Activated T-helper 1 cell treated with anti-CD3 and anti-CD28 coated beads, Interleukin-2, amount 50 U/mL, for 16 hours (primary cell): ENCODE measurements around the gene RAB37.

Experiments
- DNase-seq, 2 donors: peaks; one replicate each; pipeline ENCODE4 v3.0.0-alpha.2; 2020; ENCODE audit warnings: low read depth in 1 of 2, low spot score in 1 of 2

RAB37 gene

DNA sequence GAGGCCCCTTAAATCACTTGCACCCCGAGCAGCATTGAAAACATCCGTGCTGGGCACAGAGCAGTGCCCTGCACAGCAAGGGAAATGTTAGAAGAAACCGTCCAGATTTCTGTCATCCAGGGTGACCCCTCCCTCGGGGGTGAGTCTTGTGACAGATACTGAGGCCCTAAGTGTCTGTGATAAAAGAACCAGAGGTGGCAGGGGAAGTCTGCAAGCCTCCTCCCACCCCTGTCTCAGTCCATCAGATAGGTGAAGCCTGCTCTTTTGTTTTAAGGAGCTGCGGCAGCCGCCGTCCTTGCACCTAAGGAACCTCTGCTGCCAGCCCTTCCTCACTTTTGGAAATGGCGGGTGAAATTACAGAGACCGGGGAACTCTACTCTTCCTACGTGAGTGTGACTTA, 39.9 kb downstream of the RAB37 start:
- no peak for DNase-seq

GRCh38 chr17:74777901-74778515, 41.0 kb downstream of the RAB37 start:
- DNase-seq = no peak

DNA sequence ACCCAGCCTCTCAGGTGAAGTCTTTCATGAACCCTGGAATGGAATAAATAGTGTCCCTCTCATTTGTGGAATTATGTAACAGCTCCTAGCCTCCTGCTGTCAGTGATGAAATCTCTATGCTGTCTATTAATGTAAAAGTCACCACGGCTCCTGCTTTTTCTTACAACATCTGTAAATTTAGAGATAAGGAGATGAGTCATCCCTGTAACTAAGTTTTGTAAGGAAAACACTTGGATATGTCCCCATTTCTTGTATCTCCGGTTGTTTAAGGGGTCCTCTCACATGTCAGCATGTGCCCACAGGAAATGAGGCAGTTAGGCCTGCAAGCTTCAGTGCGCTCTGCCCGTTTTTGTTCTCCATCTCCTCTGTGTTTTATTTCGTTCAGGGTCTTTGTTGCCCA, 41.9 kb downstream of the RAB37 start:
- DNase-seq = no peak

DNA sequence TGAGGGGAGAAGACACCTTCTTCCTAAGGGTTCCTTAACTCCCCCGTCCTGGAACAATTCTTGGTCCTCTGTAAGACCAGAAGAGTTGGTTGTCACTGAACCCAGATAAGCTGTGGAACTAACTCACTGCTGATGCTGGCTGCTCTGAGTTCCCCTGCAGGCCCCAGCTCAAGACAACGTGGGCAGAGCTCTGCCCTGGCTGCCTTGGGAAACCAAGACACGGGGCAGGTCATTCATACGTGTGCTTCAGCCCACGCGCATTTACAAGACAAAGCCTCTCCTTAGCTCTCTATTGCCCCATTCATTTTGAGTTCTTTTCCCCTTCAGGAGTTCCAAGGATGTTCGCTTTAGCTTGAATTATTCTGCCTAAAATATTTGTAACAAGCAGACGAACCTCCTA, 42.4 kb downstream of the RAB37 start:
- DNase-seq = no peak

- peak; percentile 38 to 41 for DNase-seq
These were observed 42.9 kb downstream of the RAB37 start for GRCh38 chr17:74779948-74780400.

DNA sequence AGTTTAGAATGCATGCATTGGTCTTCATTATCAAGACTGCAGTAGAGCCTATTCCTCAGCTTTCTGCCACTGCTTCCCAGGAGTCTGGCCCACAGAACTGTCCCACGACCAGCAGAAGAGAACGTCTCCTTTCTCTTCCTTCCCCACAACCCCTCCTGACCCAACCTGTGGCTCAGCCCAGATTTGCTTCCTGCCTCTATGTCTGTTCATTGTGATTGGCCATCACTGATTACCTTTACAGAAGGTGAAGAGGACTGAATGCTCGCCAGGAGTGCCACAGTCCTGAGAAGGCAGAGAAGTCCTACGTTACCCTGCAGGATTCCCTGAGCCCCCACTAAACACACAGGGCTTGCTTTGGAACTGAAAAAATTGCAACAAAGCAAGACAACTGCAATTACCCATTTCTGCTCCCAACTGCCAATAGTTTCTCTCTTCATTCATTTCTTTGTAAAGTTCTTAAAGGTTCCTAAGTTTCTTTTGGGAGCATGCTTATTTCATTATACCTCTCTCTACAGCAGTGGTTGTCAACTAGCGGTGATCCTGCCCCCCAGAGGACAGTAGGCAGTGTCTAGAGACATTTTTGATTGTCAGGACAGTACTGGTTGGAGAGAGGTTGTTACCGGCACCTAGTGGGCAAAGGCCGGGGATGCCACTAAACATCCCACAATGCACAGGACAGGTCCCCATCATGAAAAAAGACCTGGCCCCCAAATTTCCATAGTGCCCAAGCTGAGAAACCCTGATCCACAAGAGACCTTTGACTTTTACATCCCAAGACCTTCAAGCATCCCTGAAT, 43.6 kb downstream of the RAB37 start:
- DNase-seq = no peak

GRCh38 chr17:74782571-74782970, 45.5 kb downstream of the RAB37 start:
- no peak for DNase-seq

DNA sequence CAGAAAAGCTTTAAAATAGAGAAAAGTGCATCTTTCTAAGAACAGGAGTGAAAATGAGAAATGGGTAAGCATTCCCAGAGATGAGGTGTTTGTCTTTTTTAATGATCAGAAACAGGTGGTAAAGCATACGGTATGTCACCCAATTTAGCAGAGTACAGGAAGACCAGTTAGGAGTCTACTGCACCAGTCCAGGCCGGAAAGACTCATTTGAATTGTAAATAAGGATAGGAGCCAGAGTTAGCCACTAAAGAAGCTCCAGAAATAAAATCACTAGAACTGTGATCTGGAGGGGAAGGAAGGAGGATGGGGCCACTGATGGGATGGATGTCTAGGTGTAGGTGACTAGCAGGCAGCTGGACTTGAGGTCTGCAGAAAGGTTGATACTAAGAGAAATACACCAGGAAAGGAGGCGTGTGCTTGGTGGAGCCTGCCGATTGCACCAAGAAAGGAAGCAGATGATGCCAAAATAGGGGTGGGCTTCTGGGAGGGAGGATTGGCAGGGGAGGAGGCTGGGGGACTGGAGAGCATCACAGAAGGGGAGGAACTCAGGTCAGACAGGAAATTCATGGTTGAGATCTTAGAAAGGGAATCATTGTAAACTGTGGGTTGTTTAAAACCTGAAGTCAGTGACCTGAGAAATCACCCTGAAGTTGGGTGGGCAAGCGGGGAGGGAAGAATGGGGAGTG, 47.2 kb downstream of the RAB37 start:
- DNase-seq = no peak

GRCh38 chr17:74785096-74785980, 48.3 kb downstream of the RAB37 start:
- DNase-seq = no peak

DNA sequence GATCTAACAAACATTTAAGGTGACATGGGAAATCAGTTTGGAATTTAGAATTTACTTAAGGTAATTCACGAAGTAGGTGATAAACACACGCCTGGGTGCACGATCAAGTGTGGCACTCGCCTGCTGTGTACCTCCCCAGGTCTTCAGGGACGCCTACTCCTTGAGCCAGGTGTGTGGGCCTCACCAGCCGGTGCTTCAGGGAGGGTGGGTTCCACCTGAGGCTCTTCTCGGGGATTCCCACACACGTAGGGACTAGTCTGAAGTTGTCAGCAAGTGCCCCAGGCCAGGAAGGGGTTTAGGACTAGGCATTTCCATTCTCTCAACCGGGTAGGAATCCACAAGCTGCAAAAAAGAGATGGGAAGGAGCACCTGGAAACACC, 48.9 kb downstream of the RAB37 start:
- DNase-seq = no peak

DNA sequence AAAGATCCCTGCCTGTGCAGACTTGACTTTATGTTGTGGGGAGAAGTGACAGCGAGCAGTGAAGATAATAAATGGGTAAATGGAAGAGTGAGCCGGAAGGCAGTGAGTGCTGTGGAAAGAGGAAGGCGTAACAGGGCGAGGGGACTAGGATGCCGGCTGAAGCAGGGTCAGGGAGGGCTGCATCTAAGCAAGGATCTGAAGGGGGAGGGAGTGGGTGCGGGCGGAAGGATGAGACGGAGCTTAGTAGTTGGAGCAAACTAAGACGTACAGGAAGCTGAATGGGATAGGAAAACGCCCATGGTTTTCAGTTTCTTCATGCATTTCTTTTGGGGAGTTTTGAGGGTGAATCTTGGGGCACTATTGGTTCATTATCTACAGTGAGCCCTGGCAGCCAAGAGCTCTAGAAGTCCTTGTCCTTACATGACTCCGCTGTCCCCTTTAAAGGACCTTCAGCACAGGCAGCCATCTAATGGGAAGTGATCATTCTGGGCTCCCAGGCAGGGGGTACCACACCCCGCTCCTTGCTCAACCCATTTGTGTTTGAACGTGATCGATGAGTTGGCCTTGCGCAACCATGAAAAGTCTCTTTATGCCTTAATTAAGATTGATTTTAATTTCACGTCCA, 49.5 kb downstream of the RAB37 start:
- no peak for DNase-seq

DNA sequence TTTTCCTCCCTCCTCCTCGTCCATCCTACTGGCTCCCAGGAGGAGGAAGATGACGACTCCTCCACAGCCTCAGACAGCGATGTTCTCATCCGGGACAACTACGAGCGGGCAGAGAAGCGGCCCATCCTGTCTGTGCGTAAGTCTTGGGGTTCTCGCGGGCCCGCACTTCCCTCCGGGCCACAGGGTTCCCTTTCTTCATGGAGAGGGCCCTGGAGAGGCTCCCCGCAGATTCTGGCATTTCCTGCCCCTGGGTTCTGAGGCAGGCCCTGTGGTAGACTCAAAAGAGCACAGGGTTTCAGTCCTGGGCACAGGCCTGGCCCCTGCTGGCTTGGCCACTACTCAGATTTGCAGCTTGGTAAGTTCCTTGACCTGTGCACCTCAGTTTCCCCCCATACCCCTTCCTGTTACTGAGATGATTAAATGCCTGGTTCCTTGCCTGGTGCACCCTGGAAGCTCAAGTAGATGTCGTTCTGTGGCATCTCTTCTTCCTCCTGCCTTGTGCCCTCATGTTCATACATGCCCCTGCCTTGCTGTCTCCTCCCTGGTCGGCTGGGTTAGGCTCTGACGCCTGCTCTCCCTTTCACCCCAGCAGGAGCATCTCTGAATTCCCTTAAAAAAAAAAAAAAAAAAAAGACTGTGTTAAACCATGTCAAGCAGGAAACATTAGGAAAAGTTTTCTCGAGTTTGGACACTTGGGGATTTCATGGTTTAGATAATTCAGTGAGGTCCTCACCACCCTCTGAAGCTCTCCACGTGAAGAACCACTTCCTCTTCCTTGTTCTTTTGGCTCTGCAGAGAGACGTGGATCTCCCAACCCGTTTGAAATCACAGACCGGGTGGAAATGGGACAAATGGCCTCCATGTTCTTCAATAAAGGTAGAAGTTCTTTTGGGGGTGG, 53.4 kb downstream of the RAB37 start:
- no peak for DNase-seq

DNA sequence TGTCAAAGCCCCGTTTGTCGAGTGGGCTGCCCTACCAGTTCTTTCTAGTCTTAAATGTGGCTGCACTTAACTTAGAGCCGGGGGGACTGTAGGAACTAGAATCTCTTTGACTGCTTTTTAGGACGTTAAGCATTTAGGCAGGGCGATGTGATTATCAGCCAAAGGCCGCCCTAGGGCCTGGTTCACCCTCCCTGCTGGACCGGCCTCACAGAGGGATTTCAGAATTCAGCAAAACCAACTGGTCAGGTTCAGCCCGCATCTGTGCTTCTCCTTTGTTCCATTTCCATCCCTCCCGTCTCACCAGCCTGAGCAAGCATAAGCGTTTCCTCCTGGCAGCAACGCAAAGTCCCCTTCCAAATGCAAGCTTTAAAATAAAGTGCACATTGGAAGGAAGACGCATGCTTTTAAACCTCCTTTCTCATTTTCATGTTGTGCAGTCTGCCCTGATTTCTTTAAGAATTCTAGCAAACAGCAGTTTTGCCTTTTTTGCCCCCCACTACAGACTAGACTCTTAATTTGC, 55.6 kb downstream of the RAB37 start:
- no peak for DNase-seq

DNA sequence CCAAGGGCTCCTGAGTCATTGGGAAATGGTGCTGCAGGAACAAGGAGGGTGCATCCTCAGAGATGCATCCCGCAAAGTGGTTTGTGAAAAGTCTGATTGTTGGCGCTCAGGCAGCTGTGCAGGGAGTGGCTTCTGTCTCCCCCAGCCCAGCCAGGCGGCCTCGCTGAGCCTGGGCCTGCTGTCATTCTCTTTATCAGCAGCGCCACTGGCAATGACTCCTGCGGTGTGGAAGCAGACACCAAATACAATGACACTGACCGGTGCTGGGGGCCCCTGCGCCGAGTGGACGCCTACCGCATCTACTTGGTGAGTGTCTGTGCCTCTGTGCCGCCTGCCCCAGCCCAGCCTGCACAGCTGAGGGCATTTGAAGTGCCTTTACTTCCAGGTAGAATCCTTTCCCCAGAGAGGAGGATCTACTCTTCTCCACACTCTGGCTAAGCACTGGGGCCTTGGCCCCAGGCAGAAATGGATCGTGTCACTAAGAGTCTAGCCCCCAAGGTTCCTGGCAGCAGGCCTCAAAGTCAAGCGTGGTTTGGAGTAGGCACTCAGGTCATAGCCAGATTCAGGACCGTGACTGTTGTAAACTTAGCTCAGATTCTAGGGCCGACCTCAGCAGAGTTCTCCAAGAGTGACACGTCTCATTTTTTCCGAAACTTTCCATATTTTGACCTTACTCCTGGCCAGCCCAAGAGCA, 58.4 kb downstream of the RAB37 start:
- no peak for DNase-seq

- DNase-seq = no peak
These were observed 59.2 kb downstream of the RAB37 start for GRCh38 chr17:74796211-74796610.

DNA sequence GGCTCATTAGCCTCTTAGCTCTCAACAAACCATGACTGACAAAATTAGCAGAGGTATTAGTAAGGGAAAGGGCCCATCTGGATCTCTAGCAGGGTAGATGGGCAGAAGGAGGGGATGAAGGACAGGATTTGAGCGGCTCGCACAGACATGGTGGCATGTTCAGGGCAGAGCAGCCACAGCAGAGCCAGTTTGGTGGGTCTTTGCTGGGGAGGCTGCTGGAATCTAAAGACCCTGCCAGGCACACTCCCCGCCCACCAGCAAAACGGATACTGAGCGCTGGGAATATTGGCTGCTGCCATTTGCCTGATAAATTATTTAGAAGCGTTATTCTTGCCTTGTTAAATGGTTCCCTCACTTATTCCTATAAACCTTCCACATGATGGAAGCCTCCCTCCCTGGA, 59.8 kb downstream of the RAB37 start:
- no peak for DNase-seq
